Aortic smooth muscle cell (primary cell): Measurements from ENCODE around the gene TAF11L3. TPM values are rescaled to one million over a fixed set of nuclear protein-coding genes. Genes with fewer than 3 reads are reported as not detected.

Experiments used
- total RNA-seq: library from RNA; depleted of rRNA; stranded (reverse); fragments of >200 nt; gene quantifications from 2 replicates; pipeline ENCODE4 v1.2.3, GENCODE V29; 2014

The TAF11L3 gene
- not detected in 2 replicates for total RNA-seq

DNA sequence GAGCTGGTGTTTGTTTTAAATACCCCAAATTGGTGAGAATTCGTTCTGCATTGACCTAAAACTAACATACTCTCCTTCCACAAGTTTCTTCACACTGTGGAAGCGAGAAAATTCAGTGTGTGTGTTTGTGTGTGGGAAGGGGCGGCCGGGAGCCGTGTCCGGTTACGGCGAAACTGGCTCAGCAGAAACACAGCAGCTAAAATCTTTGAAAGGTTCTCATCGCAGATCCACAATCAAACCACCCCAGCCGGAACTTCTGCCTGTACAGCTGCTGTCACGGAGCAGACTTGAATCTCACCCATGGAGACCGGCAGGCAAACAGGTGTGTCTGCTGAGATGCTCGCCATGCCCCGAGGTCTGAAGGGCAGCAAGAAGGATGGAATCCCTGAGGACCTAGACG, at the start of gene TAF11L3:
Gene TAF11L3, plus strand, starts transcription at position 301 of the 400 bp plus-strand sequence.

GRCh38 chr5:17497931-17498330, 20.2 kb upstream of the TAF11L3 start, which contains the start of gene TAF11L2:
Gene TAF11L2 (plus strand): TSS chr5:17498231.

DNA sequence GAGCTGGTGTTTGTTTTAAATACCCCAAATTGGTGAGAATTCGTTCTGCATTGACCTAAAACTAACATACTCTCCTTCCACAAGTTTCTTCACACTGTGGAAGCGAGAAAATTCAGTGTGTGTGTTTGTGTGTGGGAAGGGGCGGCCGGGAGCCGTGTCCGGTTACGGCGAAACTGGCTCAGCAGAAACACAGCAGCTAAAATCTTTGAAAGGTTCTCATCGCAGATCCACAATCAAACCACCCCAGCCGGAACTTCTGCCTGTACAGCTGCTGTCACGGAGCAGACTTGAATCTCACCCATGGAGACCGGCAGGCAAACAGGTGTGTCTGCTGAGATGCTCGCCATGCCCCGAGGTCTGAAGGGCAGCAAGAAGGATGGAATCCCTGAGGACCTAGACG, 3.3 kb downstream of the TAF11L3 start, which contains the start of gene TAF11L4:
Gene TAF11L4, plus strand, starts transcription at position 301 of the 400 bp plus-strand sequence.

GRCh38 chr5:17524935-17525334, 6.8 kb downstream of the TAF11L3 start, which contains the start of gene TAF11L5:
Gene TAF11L5 (plus strand): TSS chr5:17525235.

DNA sequence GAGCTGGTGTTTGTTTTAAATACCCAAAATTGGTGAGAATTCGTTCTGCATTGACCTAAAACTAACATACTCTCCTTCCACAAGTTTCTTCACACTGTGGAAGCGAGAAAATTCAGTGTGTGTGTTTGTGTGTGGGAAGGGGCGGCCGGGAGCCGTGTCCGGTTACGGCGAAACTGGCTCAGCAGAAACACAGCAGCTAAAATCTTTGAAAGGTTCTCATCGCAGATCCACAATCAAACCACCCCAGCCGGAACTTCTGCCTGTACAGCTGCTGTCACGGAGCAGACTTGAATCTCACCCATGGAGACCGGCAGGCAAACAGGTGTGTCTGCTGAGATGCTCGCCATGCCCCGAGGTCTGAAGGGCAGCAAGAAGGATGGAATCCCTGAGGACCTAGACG, 10.2 kb downstream of the TAF11L3 start, which contains the start of gene TAF11L6:
Gene TAF11L6, plus strand, starts transcription at position 301 of the 400 bp plus-strand sequence.

Other genes with a start within 250 kb of the TAF11L3 start
- not detected in 2 replicates for gene TAF11L2, start 20.1 kb upstream of the TAF11L3 start, total RNA-seq
- gene TAF11L4, start 3.4 kb downstream of the TAF11L3 start, total RNA-seq: not detected in 2 replicates
- not detected in 2 replicates for gene TAF11L5, start 6.9 kb downstream of the TAF11L3 start, total RNA-seq
- not detected in 2 replicates for gene TAF11L6, start 10.3 kb downstream of the TAF11L3 start, total RNA-seq
- gene TAF11L7, start 67.4 kb downstream of the TAF11L3 start, total RNA-seq: not detected in 2 replicates
- not detected in 2 replicates for gene TAF11L8, start 72.6 kb downstream of the TAF11L3 start, total RNA-seq
- not detected in 2 replicates for gene TAF11L9, start 76.0 kb downstream of the TAF11L3 start, total RNA-seq
- not detected in 2 replicates for gene TAF11L10, start 79.5 kb downstream of the TAF11L3 start, total RNA-seq
- gene TAF11L11, start 85.8 kb downstream of the TAF11L3 start, total RNA-seq: not detected in 2 replicates
- gene TAF11L12, start 92.0 kb downstream of the TAF11L3 start, total RNA-seq: not detected in 2 replicates
- not detected in 2 replicates for gene TAF11L13, start 113.7 kb downstream of the TAF11L3 start, total RNA-seq
- gene TAF11L14, start 116.1 kb downstream of the TAF11L3 start, total RNA-seq: not detected in 2 replicates